DMS53 treated with DMSO at 0.1 percent for 48 hours (cell line): ENCODE measurements around the gene TMED7.

Source experiments
- DNase-seq: peaks from one replicate; lab custom pipeline; 2025; ENCODE audit not compliant: unreplicated experiment; lab: John Stamatoyannopoulos, UW

Gene TMED7

GRCh38 chr5:115629903-115630302 lies 4.1 kb upstream of the TMED7 start:
- no peak for DNase-seq

- no peak for DNase-seq
Observed at GRCh38 chr5:115627295-115627865, 1.5 kb upstream of the TMED7 start.

- DNase-seq: peak; percentile 68
Observed at GRCh38 chr5:115626445-115626823, 598 bp upstream of the TMED7 start.

- DNase-seq: no peak
Observed at GRCh38 chr5:115624994-115625393, 842 bp downstream of the TMED7 start.

- DNase-seq: no peak
Observed at GRCh38 chr5:115623658-115624057, 2.2 kb downstream of the TMED7 start.

- DNase-seq: no peak
Observed at GRCh38 chr5:115621365-115621900, 4.4 kb downstream of the TMED7 start.

GRCh38 chr5:115616892-115617291 lies 8.9 kb downstream of the TMED7 start:
- DNase-seq: no peak

- no peak for DNase-seq
Observed at GRCh38 chr5:115616472-115616871, 9.4 kb downstream of the TMED7 start.

- no peak for DNase-seq
Observed at GRCh38 chr5:115611873-115612272, 14.0 kb downstream of the TMED7 start.

- DNase-seq: no peak
Observed at GRCh38 chr5:115607935-115608334, 17.9 kb downstream of the TMED7 start.

GRCh38 chr5:115605436-115605835 lies 20.4 kb downstream of the TMED7 start:
- DNase-seq: no peak

GRCh38 chr5:115602591-115603125 lies 23.2 kb downstream of the TMED7 start:
- no peak for DNase-seq

GRCh38 chr5:115601701-115602590 lies 23.9 kb downstream of the TMED7 start, which contains the start of gene TICAM2:
TICAM2 (minus strand) TSS chr5:115602479; CDS start chr5:115581256, 21,223 bp downstream.
- no peak for DNase-seq

- no peak for DNase-seq
Observed at GRCh38 chr5:115600766-115601165, 25.1 kb downstream of the TMED7 start.

- DNase-seq: no peak
Observed at GRCh38 chr5:115599924-115600323, 25.9 kb downstream of the TMED7 start.

- DNase-seq: no peak
Observed at GRCh38 chr5:115599502-115599901, 26.3 kb downstream of the TMED7 start.

GRCh38 chr5:115594128-115595047 lies 31.4 kb downstream of the TMED7 start:
- DNase-seq: no peak

GRCh38 chr5:115589043-115589442 lies 36.8 kb downstream of the TMED7 start:
- DNase-seq: no peak

GRCh38 chr5:115588640-115589039 lies 37.2 kb downstream of the TMED7 start:
- no peak for DNase-seq

GRCh38 chr5:115586525-115587146 lies 39.2 kb downstream of the TMED7 start:
- peak; percentile 39 for DNase-seq
